AG04450 (cell line): ENCODE measurements around the gene ABCB8. TPM values are rescaled to one million over a fixed set of nuclear protein-coding genes. Genes with fewer than 3 reads are reported as not detected.

Experiments used
- CTCF ChIA-PET: fragments of 300-600, 350-600 bp; formaldehyde crosslinking; extraction: SDS; loops from one replicate; lab custom pipeline; 2022; ENCODE audit warnings: antibody characterized with exemption, inconsistent platforms; lab: Charles Lee
- POLR2A ChIA-PET: fragments of 350-600 bp; formaldehyde crosslinking; extraction: SDS; loops from one replicate; lab custom pipeline; 2021; ENCODE audit warnings: antibody characterized with exemption, inconsistent platforms; lab: Yijun Ruan, JAX
- DNase-seq: peaks from one replicate; pipeline ENCODE4 v3.0.0-alpha.2; 2011; ENCODE audit warnings: low read depth, low spot score
- H3K27ac ChIP-seq: one replicate; pipeline ENCODE4 v1.5.1; 2012; ENCODE audit warnings: low read depth, low read length, control low read depth
- H3K27me3 ChIP-seq: one replicate; pipeline ENCODE4 v1.6.0; 2012; ENCODE audit warnings: low read length; ENCODE audit not compliant: control insufficient read depth, insufficient read depth
- H3K4me3 ChIP-seq: 2 replicates; pipeline ENCODE4 v1.5.1; 2011; ENCODE audit warnings: mild to moderate bottlenecking, low read depth, low read length, control low read depth
- H3K9me3 ChIP-seq: 2 replicates; pipeline ENCODE4 v1.5.1; 2012; ENCODE audit warnings: low read length; ENCODE audit not compliant: control insufficient read depth, insufficient read depth
- CTCF ChIP-seq: IDR thresholded peaks from 2 replicates; pipeline ENCODE4 v1.5.1; 2011; ENCODE audit warnings: low read depth, low read length, control low read depth, inconsistent platforms
- polyA plus RNA-seq: library from polyadenylated mRNA; depleted of rRNA; stranded (reverse); fragments of >200 nt; gene quantifications from 2 replicates; pipeline ENCODE4 v1.2.3, GENCODE V29; 2011

Gene ABCB8
- polyA plus RNA-seq, 1 experiment = 10.7 TPM

GRCh38 chr7:151057506-151057988, 29.3 kb downstream of the ABCB8 start, which contains the start of gene CDK5:
Gene CDK5, minus strand, starts transcription at chr7:151057897. Its CDS starts 49 bp downstream, at chr7:151057848.
- CTCF ChIA-PET = interaction anchor here (1.2 to 1.4 kb wide), 2 partner anchors 39 to 53 kb away, joined by 3 read pairs; no protein-coding TSS in a partner anchor

GRCh38 chr7:151057989-151058780, 29.9 kb downstream of the ABCB8 start:
- POLR2A ChIA-PET = interaction anchor here (0.6 to 2.2 kb wide), 5 partner anchors 11 to 44 kb away, joined by 3 to 8 read pairs (median 3); partner anchors contain the start of genes ABCB8 and FASTK
- peak; percentile 99 for DNase-seq
- no peak for TF ChIP-seq CTCF

More at GRCh38 chr7:151057506-151057988, 29.3 kb downstream of the ABCB8 start, which contains the start of gene CDK5:
- POLR2A ChIA-PET = interaction anchor here (1.0 to 2.2 kb wide), 2 partner anchors 10 to 23 kb away, joined by 3 to 8 read pairs; partner anchors contain the start of gene FASTK
- Histone ChIP-seq H3K9me3 (no peaks in the 10 kb centered on the region; the same call in 1 of the 2 replicates), H3K27me3 (no peaks in the 10 kb centered on the region), H3K27ac (peak within 1 kb of the TSS; percentile 98), H3K4me3 (peak within 1 kb of the TSS; percentile 66)
- no peak for TF ChIP-seq CTCF
- DNase-seq = no peak

GRCh38 chr7:151058781-151059366, 30.6 kb downstream of the ABCB8 start:
- no peak for DNase-seq
- ChIA-PET POLR2A (interaction anchor here (0.6 to 2.2 kb wide), 4 partner anchors 22 to 45 kb away, joined by 3 to 8 read pairs (median 3); partner anchors contain the start of genes ABCB8 and FASTK), CTCF (interaction anchor here (0.8 kb wide), 1 partner anchor 54 kb away, joined by 3 read pairs; no protein-coding TSS in a partner anchor)

More at GRCh38 chr7:151057989-151058780, 29.9 kb downstream of the ABCB8 start:
- Histone ChIP-seq H3K27ac (peak overlapping the region; percentile 98), H3K27me3 (no peaks in the 10 kb centered on the region), H3K9me3 (no peaks in the 10 kb centered on the region; the same call in 1 of the 2 replicates), H3K4me3 (peak overlapping the region; percentile 55)
- CTCF ChIA-PET = interaction anchor here (0.8 to 1.4 kb wide), 3 partner anchors 39 to 55 kb away, joined by 3 read pairs; no protein-coding TSS in a partner anchor

More at GRCh38 chr7:151058781-151059366, 30.6 kb downstream of the ABCB8 start:
- no peaks in the 10 kb centered on the region for H3K27me3 ChIP-seq
- peak overlapping the region; percentile 98 for H3K27ac ChIP-seq
- no peaks in the 10 kb centered on the region; the same call in 1 of the 2 replicates for H3K9me3 ChIP-seq
- TF ChIP-seq CTCF = no peak
- H3K4me3 ChIP-seq = peak overlapping the region; percentile 76
